NCI-H2029 treated with DMSO at 0.1 percent for 48 hours (cell line): ENCODE data around the gene LENEP.

Experiments used
- DNase-seq: peaks from one replicate; lab custom pipeline; 2025; lab: John Stamatoyannopoulos, UW

The LENEP gene

DNA sequence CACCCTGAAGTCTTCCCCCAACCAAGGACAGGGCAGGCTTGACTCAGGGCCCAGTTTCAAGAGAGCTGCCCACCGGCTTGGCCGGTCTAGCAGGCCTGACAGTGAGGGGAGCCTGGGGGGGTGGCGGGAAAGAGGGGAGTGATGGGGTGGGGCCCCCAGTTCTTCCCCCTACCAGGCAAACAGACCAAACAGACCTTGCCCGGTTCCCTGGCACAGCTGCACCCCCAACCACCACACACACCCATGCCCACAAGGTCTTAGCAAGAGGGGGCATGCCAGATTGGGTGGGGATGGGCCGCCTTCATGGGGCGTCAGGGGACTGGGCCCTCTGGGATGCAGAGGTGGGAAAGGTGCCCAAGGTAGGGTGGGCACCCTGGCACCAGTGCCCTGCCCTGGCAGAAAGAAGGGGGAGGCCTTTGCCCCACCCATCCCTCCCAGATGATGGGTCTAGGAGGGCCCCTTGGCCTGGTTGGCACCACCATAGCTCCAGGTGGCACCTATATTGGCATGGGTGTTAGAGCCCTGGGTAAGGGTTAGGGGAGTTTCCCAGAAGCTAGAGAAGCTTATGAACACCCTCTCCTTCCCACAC is 18.1 kb downstream of the LENEP start:
- no peak for DNase-seq

DNA sequence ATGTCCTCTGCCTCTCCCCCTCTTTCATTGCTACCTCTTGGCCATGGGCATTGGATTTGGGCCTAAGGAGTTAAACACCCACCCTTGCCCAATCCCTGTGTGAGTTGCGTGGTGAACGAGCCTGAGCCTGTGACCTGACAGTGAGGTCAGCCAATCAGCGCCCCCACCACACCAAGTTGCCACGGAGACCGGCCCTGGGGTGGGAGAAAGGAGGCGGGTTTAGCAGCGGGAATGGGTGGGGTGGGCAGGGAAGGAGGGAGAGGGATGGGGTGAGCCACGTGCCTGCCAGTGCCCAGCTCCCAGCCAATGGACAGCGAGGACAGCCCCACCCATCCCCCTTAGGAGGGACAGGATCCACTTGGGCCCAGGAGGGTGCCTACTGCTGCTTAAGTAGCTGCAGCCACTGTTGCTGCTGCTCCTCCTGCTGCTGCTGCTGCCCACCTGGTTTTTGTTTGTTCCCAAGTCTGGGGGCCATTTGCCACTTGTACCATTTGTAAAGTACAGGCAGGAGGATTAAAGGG is 18.7 kb downstream of the LENEP start:
- no peak for DNase-seq

DNA sequence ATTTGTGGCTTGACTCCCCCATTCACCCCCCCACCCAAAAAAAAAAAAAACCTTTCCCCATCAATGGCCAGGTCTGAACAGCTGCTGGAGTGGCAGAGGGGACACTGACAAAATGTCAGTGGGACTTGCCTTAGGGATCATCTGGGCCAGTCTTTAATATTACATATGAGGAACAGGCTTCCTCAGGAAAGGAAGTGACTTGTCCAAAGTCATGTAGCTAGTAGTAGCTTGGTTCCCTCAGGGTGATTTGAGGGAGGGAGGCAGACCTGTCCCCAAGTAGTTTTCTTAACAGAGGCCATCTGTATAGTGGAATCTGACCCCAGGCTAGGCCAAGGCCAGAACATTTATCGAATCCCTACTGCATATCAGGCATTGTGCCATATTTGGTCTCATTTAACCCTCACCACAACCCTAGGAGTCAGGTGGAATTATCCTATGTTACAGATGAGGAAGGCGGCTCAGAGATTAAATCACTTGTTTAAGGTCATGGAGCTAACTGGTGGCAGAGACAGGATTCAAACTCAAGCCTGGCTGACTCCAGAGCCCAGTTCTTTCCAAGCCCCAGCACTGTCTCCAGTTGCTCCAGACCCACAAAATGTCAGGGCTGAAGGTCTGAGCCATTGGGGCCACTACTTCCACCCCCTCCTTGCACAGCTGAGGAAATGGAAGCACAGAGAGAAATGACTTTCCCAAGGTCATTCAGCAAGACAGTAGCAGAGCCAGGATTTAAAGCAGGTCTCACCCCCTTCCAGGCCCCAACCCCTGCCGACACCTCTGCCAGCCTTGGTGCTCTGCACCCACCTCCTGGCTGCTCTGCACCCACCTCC is 19.6 kb downstream of the LENEP start:
- DNase-seq = no peak

DNA sequence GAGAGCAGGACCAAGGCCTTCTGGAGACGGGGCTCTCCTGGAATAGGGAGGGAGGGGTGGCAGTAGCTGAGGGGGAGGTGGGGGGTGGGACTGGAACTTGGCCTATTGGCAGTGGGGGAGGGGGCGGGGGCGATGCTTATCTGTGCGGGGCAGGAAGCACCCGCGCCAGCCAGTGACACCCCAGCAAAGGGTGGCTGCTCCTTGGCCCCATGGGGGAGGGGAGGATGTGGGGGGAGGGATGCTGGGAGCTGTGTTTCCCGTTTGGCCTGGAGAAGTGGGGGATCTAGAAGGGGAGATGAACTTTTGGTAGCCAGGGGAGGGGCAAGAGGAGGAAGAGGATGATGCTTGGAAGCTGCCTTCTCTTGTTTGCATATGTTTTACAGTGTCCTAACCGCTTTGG is 20.2 kb downstream of the LENEP start:
- no peak for DNase-seq

DNA sequence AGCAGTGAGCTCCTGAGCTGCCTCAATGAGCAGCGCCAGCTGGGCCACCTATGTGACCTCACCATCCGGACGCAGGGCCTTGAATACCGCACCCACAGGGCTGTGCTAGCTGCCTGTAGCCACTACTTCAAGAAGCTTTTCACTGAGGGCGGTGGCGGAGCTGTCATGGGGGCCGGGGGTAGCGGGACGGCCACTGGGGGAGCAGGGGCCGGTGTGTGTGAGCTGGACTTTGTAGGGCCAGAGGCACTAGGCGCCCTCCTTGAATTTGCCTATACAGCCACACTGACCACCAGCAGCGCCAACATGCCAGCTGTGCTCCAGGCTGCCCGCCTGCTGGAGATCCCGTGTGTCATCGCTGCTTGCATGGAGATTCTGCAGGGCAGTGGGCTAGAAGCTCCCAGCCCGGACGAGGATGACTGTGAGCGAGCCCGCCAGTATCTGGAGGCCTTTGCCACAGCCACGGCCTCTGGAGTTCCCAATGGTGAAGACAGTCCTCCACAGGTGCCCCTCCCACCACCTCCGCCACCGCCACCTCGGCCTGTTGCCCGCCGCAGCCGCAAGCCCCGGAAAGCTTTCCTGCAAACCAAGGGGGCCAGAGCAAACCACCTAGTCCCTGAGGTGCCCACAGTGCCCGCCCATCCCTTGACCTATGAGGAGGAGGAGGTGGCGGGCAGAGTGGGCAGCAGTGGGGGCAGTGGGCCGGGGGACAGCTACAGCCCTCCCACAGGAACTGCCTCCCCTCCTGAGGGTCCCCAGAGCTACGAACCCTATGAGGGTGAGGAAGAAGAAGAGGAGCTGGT is 21.5 kb downstream of the LENEP start:
- DNase-seq = no peak

DNA sequence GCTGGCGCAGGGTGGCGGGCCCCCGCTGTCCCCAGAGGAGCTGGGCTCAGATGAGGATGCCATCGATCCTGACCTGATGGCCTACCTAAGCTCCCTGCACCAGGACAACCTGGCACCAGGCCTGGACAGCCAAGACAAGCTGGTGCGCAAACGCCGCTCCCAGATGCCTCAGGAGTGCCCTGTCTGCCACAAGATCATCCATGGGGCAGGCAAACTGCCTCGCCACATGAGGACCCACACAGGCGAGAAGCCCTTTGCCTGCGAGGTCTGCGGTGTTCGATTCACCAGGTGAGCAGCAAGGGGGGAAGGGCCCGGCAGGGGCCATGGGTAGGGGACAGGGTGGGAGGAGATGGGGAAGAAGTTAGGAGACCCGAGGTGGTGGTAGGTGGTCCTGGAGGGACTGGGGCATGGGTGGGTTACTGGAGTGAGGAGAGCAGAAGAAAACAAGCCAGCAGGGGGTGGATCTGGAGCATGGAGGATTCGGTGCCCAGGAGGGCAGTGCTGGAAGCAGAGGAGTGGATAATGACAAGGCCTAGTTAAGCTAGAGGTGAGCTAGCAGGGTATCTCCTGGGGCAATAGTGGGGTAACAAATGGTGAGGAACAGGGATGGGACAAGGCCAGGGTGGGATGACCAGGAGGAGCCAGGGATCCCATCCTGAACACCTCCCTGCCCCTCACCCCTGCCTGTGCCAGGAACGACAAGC is 22.3 kb downstream of the LENEP start:
- DNase-seq = no peak

DNA sequence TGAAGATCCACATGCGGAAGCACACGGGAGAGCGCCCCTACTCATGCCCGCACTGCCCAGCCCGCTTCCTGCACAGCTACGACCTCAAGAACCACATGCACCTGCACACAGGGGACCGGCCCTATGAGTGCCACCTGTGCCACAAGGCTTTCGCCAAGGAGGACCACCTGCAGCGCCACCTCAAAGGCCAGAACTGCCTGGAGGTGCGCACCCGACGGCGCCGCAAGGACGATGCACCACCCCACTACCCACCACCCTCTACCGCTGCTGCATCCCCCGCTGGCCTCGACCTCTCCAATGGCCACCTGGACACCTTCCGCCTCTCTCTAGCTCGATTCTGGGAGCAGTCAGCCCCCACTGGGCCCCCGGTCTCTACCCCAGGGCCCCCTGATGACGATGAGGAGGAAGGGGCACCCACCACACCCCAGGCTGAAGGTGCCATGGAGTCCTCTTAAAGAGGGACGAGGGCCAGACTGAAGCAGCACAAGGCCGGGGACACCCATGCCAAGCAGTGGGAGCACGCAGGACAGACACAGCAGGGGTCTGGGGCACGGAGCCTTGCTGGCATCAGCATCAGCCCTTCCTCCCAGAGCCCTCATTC is 22.9 kb downstream of the LENEP start:
- DNase-seq = no peak

DNA sequence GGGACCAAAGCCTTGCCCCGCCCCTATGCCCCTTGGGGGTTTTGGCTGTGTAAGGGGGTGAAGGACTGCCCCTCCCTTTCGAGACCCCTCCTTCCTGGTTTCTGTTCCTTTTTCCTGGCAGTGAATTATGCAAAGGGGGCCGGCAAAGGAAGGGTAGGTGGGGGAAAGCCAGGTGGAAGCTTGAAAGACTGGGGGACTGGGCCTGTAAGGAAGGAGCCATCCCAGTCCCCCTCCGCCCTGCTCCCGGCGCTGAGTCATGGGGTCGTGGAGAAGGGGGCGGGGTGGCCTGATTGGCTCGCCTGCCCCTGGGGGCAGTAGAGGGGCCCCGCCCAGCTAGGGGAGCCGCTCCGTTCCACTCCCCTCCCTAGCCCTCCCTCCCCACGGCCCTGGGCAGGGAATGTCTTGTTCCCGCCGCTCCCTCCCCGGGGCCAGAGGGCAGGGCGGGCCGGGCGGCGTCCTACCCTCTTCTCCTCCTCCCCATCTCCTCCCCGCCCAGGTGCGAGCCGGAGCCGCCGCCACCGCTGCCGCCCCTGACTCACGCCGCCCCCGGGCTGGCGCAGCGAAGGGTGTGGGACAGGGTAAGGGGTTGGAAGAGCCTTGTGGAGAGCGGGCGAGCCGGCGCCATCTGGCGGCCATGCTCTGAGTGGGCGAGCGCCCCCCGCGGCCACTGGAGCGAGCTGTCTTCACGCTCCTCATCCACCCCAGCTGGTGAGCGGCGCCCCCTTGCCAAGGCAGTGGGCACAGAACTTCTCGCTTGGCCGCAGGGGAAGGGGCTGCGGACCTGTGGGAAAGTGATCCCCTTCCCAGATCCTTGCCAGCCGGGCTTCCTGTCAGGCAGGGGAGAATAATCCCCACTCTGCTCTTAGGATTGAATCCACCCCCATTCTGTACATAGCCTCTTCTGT is 23.9 kb downstream of the LENEP start:
- DNase-seq = peak; percentile 17

DNA sequence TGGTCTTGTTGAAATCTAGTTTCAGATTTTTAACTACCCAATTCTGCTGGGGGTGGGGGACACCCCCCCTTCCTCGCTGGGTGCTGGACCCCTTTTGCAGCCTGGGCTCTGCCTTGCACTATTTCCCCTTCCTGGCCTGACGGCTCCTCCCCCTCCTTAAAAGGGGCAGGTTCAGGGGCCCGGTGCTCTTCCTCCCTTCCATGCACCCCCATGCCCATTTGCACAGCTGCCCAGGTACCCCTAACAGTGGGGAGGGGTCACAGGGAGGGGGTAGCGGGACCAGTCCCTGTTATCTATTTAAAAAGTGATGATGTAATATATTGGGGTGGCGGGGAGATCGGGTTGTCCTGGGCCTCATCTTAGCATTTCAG is 24.5 kb downstream of the LENEP start:
- DNase-seq = no peak

DNA sequence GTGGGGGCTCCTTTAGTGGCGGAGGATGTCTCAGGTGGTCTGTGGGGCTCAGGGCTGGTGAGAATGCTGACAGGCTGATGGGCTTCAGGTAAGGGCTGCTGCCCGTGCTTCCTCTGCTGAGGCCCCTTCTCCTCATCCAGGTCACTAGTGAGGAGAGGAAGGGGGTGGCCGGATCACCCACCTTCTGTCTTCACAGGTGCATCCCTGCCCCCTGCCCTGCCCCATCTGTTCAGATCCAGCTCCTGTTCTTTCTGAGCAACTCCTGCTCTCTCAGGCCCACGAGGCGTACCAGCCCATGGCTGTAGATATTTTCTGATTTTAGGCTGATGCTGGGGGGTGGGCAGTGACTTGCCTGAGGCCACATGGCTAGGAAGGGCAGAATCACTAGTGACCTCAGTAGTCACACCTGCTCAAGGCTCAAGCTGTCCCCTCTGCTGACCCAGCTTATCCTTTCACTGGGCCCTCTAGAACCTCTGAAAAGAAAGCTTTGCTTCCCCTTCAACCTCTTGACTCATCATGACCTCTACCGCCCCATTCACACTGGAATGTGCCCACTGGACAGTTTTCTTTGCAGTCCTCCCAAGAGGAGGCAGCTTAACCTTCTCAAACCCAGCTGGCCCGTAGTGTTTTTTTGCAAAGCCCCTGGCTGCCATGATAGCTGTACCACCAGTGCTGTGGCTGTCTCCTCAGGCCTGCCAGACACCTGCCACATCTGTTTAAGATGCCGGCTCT is 25.4 kb downstream of the LENEP start:
- DNase-seq = no peak

DNA sequence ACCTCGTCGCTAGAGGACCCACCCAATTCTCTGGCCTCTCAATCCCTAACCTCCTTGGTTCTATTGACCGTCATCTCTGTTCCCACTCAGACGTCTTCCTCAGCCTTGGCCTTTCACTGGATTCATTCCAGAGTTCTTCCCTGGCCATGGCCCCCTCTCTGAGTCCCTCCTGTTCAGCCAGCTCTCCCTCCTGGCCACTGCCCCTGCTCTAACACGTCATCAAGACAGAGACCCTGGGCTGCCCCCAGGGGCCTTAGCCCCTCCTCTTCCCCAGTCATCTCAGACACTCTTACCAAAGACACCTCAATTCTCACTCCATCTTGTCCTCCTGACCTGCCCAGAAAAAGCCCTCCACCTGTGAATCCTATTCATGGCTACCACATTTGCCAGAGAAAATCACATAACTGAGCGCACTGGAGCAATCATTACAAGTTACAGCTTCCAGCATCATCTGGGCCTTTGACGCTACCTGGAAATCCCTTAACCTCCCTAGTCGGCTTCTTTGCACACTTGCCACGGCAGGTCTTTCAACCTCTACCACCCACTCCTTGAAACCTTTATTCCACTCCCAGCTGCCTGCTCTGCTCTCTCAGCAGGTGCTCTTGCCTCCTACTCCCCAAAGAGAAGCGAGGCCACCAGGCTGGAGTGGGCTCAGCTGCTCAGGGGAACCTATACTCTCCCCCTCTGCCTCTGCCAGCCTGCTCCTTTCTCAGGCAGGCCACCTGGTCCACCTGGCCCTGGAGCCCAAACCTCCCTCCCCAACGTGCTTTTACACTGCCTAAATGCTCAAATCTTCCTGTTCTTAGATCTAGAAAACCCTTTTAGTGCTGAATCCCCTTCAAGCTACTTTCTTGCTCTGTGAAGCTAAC is 26.2 kb downstream of the LENEP start:
- DNase-seq = no peak

DNA sequence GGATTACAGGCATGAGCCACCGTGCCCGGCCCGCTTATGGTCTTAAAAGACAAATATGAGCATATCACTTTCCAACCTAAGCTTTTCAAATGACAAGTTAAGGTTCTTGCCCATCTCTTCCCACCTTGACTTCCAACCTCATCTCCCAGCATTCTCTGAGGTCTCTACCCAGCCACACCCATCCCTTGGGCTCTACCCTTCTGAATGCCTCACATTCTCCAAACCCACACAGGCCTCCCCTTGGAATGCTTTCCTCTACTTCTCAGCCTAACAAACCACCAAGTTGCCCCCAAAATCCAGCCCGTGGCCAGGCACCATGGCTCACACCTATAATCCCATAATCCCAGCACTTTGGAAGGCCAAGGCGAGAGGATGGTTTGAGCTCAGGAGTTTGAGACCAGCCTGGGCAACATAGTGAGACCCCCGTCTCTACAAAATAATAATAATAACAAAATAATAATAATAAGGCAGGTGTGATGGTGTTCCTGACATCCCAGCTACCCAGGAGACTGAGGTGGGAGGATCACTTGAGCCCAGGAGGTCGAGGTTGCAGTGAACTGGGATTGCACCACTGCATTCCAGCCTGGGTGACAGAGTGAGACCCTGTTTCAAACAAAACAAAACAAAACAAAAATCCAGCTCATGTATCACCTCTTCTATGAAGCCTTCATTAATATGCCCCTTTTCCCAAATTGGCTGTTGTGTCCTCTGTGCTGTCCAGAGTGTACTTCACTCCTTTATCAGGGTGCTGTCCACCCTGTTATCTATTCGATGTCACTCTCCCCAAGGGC is 28.9 kb downstream of the LENEP start:
- no peak for DNase-seq

DNA sequence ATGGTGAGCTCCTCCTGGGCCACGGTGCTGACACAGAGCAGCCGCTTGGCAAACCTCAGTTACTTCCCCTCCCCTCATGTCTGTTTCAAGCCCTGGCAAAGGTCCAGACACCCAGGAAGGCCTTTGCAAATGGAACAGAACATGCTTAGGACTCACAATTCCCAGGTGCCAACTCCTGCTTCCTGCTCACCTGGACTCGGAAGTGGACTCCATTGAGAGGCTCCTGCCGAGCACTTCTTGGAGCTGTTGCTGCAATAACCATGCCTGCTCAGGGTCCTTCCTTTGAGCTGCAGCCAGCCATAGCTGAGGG is 29.5 kb downstream of the LENEP start:
- DNase-seq = peak; percentile 47

DNA sequence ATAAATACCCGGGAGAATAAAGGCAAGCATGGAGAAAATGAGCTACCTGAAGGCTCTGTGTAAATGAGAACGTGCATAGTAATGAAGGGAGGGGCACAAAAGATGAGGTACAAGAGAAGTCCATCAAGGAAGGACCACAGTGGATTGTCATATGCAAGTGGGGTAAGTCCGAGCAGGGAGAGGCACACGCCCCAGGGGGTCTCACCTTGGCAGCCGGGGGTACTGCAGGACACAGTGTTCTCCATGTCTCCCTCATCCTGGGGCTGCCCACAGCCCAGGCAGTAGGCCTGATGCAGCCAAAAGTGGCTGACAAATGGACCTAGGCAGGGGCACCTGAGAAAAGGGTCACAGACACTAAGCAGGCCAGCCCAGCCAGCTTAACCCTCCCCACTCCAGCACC is 30.2 kb downstream of the LENEP start:
- no peak for DNase-seq

DNA sequence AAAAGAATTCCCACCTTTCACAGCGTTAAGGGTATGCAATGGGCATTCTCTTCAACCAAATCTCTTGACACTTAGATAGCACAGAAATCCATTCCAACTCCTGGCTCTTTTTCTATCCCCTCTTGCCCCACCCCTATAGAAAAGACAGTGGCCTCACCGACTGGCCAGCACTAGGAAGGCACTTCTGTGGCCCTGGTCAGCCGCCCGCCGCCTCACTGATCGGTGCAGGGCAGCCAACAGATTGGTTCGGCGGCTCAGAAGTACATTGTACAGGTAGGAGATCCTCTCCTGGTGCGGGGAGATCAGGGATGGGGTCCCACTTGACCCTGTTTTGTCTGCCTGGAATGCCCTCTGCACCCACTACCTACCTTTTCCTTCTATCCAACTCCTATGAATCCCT is 30.9 kb downstream of the LENEP start:
- DNase-seq = no peak

DNA sequence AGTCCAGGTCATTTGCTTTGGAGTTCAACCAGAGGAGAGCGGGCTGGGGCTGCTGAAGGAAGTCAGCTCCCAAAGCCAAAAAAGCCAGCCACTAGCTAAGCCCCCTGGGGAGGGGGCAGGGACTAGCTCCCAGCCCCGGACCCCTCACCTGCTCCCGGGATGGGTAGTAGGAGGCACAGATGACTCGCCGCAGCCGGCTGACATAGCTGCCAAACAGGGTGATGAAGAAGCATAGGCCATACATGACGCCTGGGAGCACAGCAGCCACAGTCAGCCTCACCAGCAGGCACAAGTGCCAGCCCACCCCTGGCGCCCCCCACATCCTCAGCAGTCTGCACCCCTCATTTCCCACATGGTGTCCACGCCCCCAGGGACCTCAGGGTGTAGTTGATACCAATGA is 32.8 kb downstream of the LENEP start:
- no peak for DNase-seq

DNA sequence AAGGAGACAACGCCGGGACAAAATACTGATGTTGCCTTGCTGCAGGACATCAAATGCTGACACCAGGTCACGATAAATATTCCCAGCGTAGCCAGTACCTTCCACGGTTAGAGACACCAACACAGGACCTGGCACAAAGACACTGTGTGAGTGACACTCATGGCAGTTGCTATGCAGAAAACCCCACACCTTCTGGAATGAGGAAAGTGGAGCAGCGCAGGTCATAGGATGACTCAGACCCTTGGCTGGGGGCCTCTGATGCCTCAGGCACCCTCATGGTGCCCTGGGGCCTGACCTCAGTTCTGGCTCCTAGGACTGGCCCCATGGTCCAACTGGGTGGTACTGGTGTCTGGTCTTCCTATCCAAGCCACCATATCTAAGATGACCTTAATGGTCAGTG is 33.2 kb downstream of the LENEP start:
- DNase-seq = no peak

DNA sequence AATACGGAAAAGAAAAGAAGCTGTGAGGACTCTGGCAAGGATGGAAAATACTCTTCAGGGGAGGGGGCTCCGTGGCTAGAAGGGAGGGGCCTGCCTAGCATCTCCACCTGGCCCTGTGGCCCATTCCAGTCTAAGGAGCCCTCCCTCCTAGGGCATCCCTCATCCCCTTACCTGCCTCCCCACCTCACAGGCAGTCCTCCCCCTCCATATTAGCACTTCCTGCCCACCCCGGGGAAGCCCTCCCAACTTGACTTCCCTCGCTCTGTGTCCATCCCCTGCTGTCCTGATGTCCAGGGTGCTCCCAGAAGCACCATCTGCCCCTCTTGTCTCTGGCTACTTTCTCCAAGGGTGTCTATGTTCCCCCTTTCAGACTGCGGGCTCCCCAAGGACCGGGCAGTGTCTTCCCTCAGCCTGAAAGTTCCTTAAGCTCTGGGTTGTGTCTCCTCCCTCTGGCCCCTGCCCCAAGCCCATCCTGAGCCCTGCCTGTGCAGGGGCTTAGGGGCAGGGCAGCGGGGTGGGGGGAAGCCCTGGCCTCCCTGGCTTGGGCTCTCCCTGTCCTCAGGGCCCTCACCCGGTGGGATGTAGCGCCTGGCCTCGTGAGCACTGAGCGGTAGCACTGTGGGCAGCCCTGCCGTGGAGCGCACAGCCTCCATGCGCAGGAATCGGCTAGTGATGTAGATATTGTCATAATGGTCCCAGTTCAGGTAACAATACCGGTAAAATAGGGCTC is 36.3 kb downstream of the LENEP start:
- no peak for DNase-seq
